Nephron progenitor cell (in vitro differentiated cells): ENCODE data around the gene HSDL2.

ENCODE experiments used
- DNase-seq: peaks from one replicate; pipeline ENCODE4 v3.0.0; 2021
- H3K27ac Mint-ChIP-seq: 2 replicates; pipeline ENCODE4 v1.8.0; 2021; ENCODE audit warnings: mild to moderate bottlenecking, moderate library complexity, mixed read lengths
- H3K27me3 Mint-ChIP-seq: 2 replicates; pipeline ENCODE4 v1.8.0; 2021; ENCODE audit warnings: mild to moderate bottlenecking, low read depth, mixed read lengths; ENCODE audit not compliant: poor library complexity
- H3K36me3 Mint-ChIP-seq: 2 replicates; pipeline ENCODE4 v1.8.0; 2021; ENCODE audit warnings: low read depth, mixed read lengths
- H3K4me1 Mint-ChIP-seq: 2 replicates; pipeline ENCODE4 v1.8.0; 2021; ENCODE audit warnings: mixed read lengths
- H3K4me3 Mint-ChIP-seq: 2 replicates; pipeline ENCODE4 v1.8.0; 2021; ENCODE audit warnings: mild to moderate bottlenecking, moderate library complexity, mixed read lengths
- H3K9me3 Mint-ChIP-seq: 2 replicates; pipeline ENCODE4 v1.8.0; 2021; ENCODE audit warnings: mild to moderate bottlenecking, moderate library complexity, mixed read lengths
- CTCF ChIP-seq: fragments of 200-600 bp; sonication (generic); IDR thresholded peaks from 2 replicates; pipeline ENCODE4 v1.5.0; 2021; ENCODE audit warnings: antibody characterized with exemption

The HSDL2 gene

GRCh38 chr9:112348257-112349007, 31.5 kb upstream of the HSDL2 start:
- Mint-ChIP-seq H3K4me1 (no peaks in the 10 kb centered on the region), H3K9me3 (no peaks in the 10 kb centered on the region), H3K27me3 (no peaks in the 10 kb centered on the region), H3K36me3 (no peaks in the 10 kb centered on the region), H3K27ac (no peak overlapping the region), H3K4me3 (peak overlapping the region; percentile 47)
- no peak for TF ChIP-seq CTCF
- peak; percentile 29 for DNase-seq

GRCh38 chr9:112349008-112349333, 30.9 kb upstream of the HSDL2 start:
- no peaks in the 10 kb centered on the region for H3K27me3 Mint-ChIP-seq
- H3K4me3 Mint-ChIP-seq = no peak overlapping the region

GRCh38 chr9:112351184-112351583, 28.7 kb upstream of the HSDL2 start:
- no peak overlapping the region for H3K4me3 Mint-ChIP-seq
- peaks cover 7% of the 10 kb centered on the region for H3K27me3 Mint-ChIP-seq
- H3K4me1 Mint-ChIP-seq = peaks cover 6% of the 10 kb centered on the region
- H3K36me3 Mint-ChIP-seq = no peaks in the 10 kb centered on the region
- no peak for TF ChIP-seq CTCF
- no peak for DNase-seq
- no peak overlapping the region for H3K27ac Mint-ChIP-seq
- no peaks in the 10 kb centered on the region for H3K9me3 Mint-ChIP-seq

More at GRCh38 chr9:112349008-112349333, 30.9 kb upstream of the HSDL2 start:
- no peaks in the 10 kb centered on the region for H3K36me3 Mint-ChIP-seq
- TF ChIP-seq CTCF = no peak
- H3K4me1 Mint-ChIP-seq = peaks cover 1% of the 10 kb centered on the region
- H3K27ac Mint-ChIP-seq = no peak overlapping the region
- H3K9me3 Mint-ChIP-seq = no peaks in the 10 kb centered on the region
- no peak for DNase-seq

- H3K27me3 Mint-ChIP-seq = peaks cover 11% of the 10 kb centered on the region
These were observed 27.7 kb upstream of the HSDL2 start for GRCh38 chr9:112352209-112352608.

GRCh38 chr9:112354081-112354743, 25.7 kb upstream of the HSDL2 start:
- no peak for TF ChIP-seq CTCF
- Mint-ChIP-seq H3K36me3 (no peaks in the 10 kb centered on the region), H3K4me3 (no peak overlapping the region), H3K27ac (peak overlapping the region; percentile 71), H3K27me3 (peaks cover 20% of the 10 kb centered on the region), H3K4me1 (peaks cover 6% of the 10 kb centered on the region), H3K9me3 (no peaks in the 10 kb centered on the region)
- DNase-seq = no peak

More at GRCh38 chr9:112352209-112352608, 27.7 kb upstream of the HSDL2 start:
- no peak for TF ChIP-seq CTCF
- H3K27ac Mint-ChIP-seq = no peak overlapping the region
- DNase-seq = no peak
- peaks cover 6% of the 10 kb centered on the region for H3K4me1 Mint-ChIP-seq
- no peaks in the 10 kb centered on the region for H3K36me3 Mint-ChIP-seq
- no peak overlapping the region for H3K4me3 Mint-ChIP-seq
- no peaks in the 10 kb centered on the region for H3K9me3 Mint-ChIP-seq

GRCh38 chr9:112355427-112355897, 24.4 kb upstream of the HSDL2 start:
- Mint-ChIP-seq H3K27me3 (peaks cover 20% of the 10 kb centered on the region), H3K36me3 (no peaks in the 10 kb centered on the region), H3K27ac (no peak overlapping the region), H3K4me1 (peaks cover 6% of the 10 kb centered on the region), H3K9me3 (no peaks in the 10 kb centered on the region), H3K4me3 (no peak overlapping the region)
- DNase-seq = no peak
- no peak for TF ChIP-seq CTCF
